ENCODE results near the gene BHLHA15.

BHLHA15 gene

GRCh38 chr7:98191668-98192431 lies 19.4 kb upstream of the BHLHA15 start:
- Histone ChIP-seq H2AFZ (ENCODE audit: low read depth, low read length) (no peak overlapping the region), H3K36me3 (ENCODE audit: insufficient read depth, low read length) (peaks cover 70% of the 10 kb centered on the region), H3K27me3 (ENCODE audit: insufficient read depth, low read length, poor library complexity) (no peaks in the 10 kb centered on the region), H3K4me3 (ENCODE audit: low read depth in 1 of 2, low read length in 2 of 2) (no peak overlapping the region), H3K4me2 (ENCODE audit: insufficient read depth, low read length) (no peak overlapping the region), H3K9me3 (ENCODE audit: insufficient read depth, low read length, severe bottlenecking) (no peaks in the 10 kb centered on the region), H3K9ac (ENCODE audit: low read depth, low read length) (no peak overlapping the region), H3K79me2 (ENCODE audit: insufficient read depth, low read length) (no peaks in the 10 kb centered on the region), H4K20me1 (ENCODE audit: insufficient read depth, low read length) (peaks cover 7% of the 10 kb centered on the region), H3K4me1 (ENCODE audit: insufficient read depth, low read length) (no peaks in the 10 kb centered on the region), H3K27ac (ENCODE audit: low read length) (no peak overlapping the region)
- DNase-seq: no peak
- TF ChIP-seq CTCF (IDR thresholded peaks at IDR 0.05; ENCODE audit: borderline replicate concordance, extremely low read depth, low read length, poor library complexity, severe bottlenecking) (no peak), EZH2 (IDR thresholded peaks at IDR 0.05; ENCODE audit: borderline replicate concordance, low read depth, low read length, severe bottlenecking) (no peak)
- ATAC-seq (ENCODE audit: insufficient read depth, low read depth): no peak

- DNase-seq: no peak
- no peak for TF ChIP-seq CTCF (IDR thresholded peaks at IDR 0.05; ENCODE audit: borderline replicate concordance, extremely low read depth, low read length, poor library complexity, severe bottlenecking)
- no peak for TF ChIP-seq EZH2 (IDR thresholded peaks at IDR 0.05; ENCODE audit: borderline replicate concordance, low read depth, low read length, severe bottlenecking)
- Histone ChIP-seq H2AFZ (ENCODE audit: low read depth, low read length) (no peak overlapping the region), H3K4me1 (ENCODE audit: insufficient read depth, low read length) (no peaks in the 10 kb centered on the region), H3K79me2 (ENCODE audit: insufficient read depth, low read length) (no peaks in the 10 kb centered on the region), H3K9me3 (ENCODE audit: insufficient read depth, low read length, severe bottlenecking) (no peaks in the 10 kb centered on the region), H4K20me1 (ENCODE audit: insufficient read depth, low read length) (peaks cover 11% of the 10 kb centered on the region), H3K27ac (ENCODE audit: low read length) (no peak overlapping the region), H3K9ac (ENCODE audit: low read depth, low read length) (no peak overlapping the region), H3K4me3 (ENCODE audit: low read depth in 1 of 2, low read length in 2 of 2) (no peak overlapping the region), H3K4me2 (ENCODE audit: insufficient read depth, low read length) (no peak overlapping the region), H3K36me3 (ENCODE audit: insufficient read depth, low read length) (peaks cover 64% of the 10 kb centered on the region), H3K27me3 (ENCODE audit: insufficient read depth, low read length, poor library complexity) (no peaks in the 10 kb centered on the region)
- no peak for ATAC-seq (ENCODE audit: insufficient read depth, low read depth)
Measured at GRCh38 chr7:98192781-98193457, 18.3 kb upstream of the BHLHA15 start.

GRCh38 chr7:98193474-98194180 lies 17.6 kb upstream of the BHLHA15 start:
- no peak for TF ChIP-seq EZH2 (IDR thresholded peaks at IDR 0.05; ENCODE audit: borderline replicate concordance, low read depth, low read length, severe bottlenecking)
- no peak for TF ChIP-seq CTCF (IDR thresholded peaks at IDR 0.05; ENCODE audit: borderline replicate concordance, extremely low read depth, low read length, poor library complexity, severe bottlenecking)
- ATAC-seq (ENCODE audit: insufficient read depth, low read depth): no peak

More at GRCh38 chr7:98193474-98194180, 17.6 kb upstream of the BHLHA15 start:
- no peak overlapping the region for H3K9ac ChIP-seq (ENCODE audit: low read depth, low read length)
- peaks cover 11% of the 10 kb centered on the region for H4K20me1 ChIP-seq (ENCODE audit: insufficient read depth, low read length)
- H3K4me3 ChIP-seq (ENCODE audit: low read depth in 1 of 2, low read length in 2 of 2): no peak overlapping the region
- H3K27ac ChIP-seq (ENCODE audit: low read length): no peak overlapping the region
- H3K27me3 ChIP-seq (ENCODE audit: insufficient read depth, low read length, poor library complexity): no peaks in the 10 kb centered on the region
- H3K9me3 ChIP-seq (ENCODE audit: insufficient read depth, low read length, severe bottlenecking): no peaks in the 10 kb centered on the region
- H3K4me1 ChIP-seq (ENCODE audit: insufficient read depth, low read length): no peaks in the 10 kb centered on the region
- peaks cover 60% of the 10 kb centered on the region for H3K36me3 ChIP-seq (ENCODE audit: insufficient read depth, low read length)
- no peak for DNase-seq
- no peak overlapping the region for H3K4me2 ChIP-seq (ENCODE audit: insufficient read depth, low read length)
- H3K79me2 ChIP-seq (ENCODE audit: insufficient read depth, low read length): no peaks in the 10 kb centered on the region
- H2AFZ ChIP-seq (ENCODE audit: low read depth, low read length): no peak overlapping the region
